GM23338 (cell line): ENCODE results near the gene MIDN. TPM values are rescaled to one million over a fixed set of nuclear protein-coding genes. Genes with fewer than 3 reads are reported as not detected.

Experiments
- ATAC-seq: fragments of 200-7000 bp; cut with Tn5 transposase; 3 replicates; pipeline ENCODE4 v1.9.1; 2020
- DNase-seq: peaks from one replicate; pipeline ENCODE4 v3.0.0-alpha.2; 2015; ENCODE audit warnings: low spot score
- H2AFZ ChIP-seq: fragments of 200-600 bp; sonication (generic); 2 replicates; pipeline ENCODE4 v1.8.0; 2016; ENCODE audit warnings: antibody characterized with exemption, mild to moderate bottlenecking, moderate library complexity
- H3F3A ChIP-seq: fragments of 200-600 bp; sonication (generic); replicated peaks from 2 replicates; pipeline ENCODE4 v1.8.0; 2017; ENCODE audit warnings: antibody characterized with exemption, mixed run types, low read depth
- H3K27ac ChIP-seq: fragments of 200-600 bp; sonication (generic); 2 replicates; pipeline ENCODE4 v1.6.1; 2016; ENCODE audit warnings: low read depth
- H3K27me3 ChIP-seq: fragments of 200-600 bp; sonication (generic); 2 replicates; pipeline ENCODE4 v1.8.0; 2016; ENCODE audit warnings: mild to moderate bottlenecking, mixed run types, moderate library complexity; ENCODE audit not compliant: insufficient read depth
- H3K36me3 ChIP-seq: fragments of 200-600 bp; sonication (generic); 2 replicates; pipeline ENCODE4 v1.8.0; 2016; ENCODE audit warnings: mild to moderate bottlenecking; ENCODE audit not compliant: insufficient read depth
- H3K4me1 ChIP-seq: fragments of 200-600 bp; sonication (generic); 2 replicates; pipeline ENCODE4 v1.8.0; 2016; ENCODE audit warnings: mild to moderate bottlenecking, moderate library complexity; ENCODE audit not compliant: insufficient read depth
- H3K4me2 ChIP-seq: fragments of 200-600 bp; sonication (generic); 2 replicates; pipeline ENCODE4 v1.7.1; 2017; ENCODE audit warnings: mixed run types
- H3K4me3 ChIP-seq: fragments of 200-600 bp; sonication (generic); 2 replicates; pipeline ENCODE4 v1.6.1; 2016; ENCODE audit warnings: mixed run types
- H3K79me2 ChIP-seq: fragments of 200-600 bp; sonication (generic); replicated peaks from 2 replicates; pipeline ENCODE4 v1.8.0; 2017; ENCODE audit warnings: mild to moderate bottlenecking; ENCODE audit not compliant: insufficient read depth
- H3K9me2 ChIP-seq: fragments of 200-600 bp; sonication (generic); 2 replicates; pipeline ENCODE4 v1.8.0; 2017; ENCODE audit not compliant: insufficient read depth
- H4K20me1 ChIP-seq: fragments of 200-600 bp; sonication (generic); replicated peaks from 2 replicates; pipeline ENCODE4 v1.8.0; 2017; ENCODE audit warnings: mild to moderate bottlenecking; ENCODE audit not compliant: insufficient read depth
- H3K27ac Mint-ChIP-seq: 2 replicates; pipeline ENCODE4 v1.8.0; 2020; ENCODE audit warnings: inconsistent platforms, mild to moderate bottlenecking, moderate library complexity, mixed read lengths
- H3K27me3 Mint-ChIP-seq: 3 replicates; pipeline ENCODE4 v1.8.0; 2022; ENCODE audit warnings: low read depth, mild to moderate bottlenecking, moderate library complexity, mixed read lengths, inconsistent platforms; ENCODE audit not compliant: insufficient read depth, poor library complexity
- H3K36me3 Mint-ChIP-seq: 3 replicates; pipeline ENCODE4 v1.8.0; 2021; ENCODE audit warnings: low read depth, mild to moderate bottlenecking, inconsistent platforms, moderate library complexity, mixed read lengths
- H3K4me1 Mint-ChIP-seq: 3 replicates; pipeline ENCODE4 v1.8.0; 2020; ENCODE audit warnings: mild to moderate bottlenecking, inconsistent platforms, mixed read lengths
- H3K4me3 Mint-ChIP-seq: 3 replicates; pipeline ENCODE4 v1.8.0; 2021; ENCODE audit warnings: moderate library complexity, mild to moderate bottlenecking, inconsistent platforms, mixed read lengths
- H3K9me3 Mint-ChIP-seq: 3 replicates; pipeline ENCODE4 v1.8.0; 2020; ENCODE audit warnings: moderate library complexity, mild to moderate bottlenecking, inconsistent platforms, mixed read lengths
- CREB1 ChIP-seq: fragments of 250-450 bp; sonication (Bioruptor Pico); IDR thresholded peaks from 2 replicates; pipeline ENCODE4 v1.5.0; 2020; ENCODE audit warnings: low read depth, mild to moderate bottlenecking, moderate library complexity
- CTCF ChIP-seq, 2 experiments: fragments of 200-600 bp in 1 of 2; sonication (generic) in 1 of 2; conservative IDR thresholded peaks; 2 replicates each; pipeline versions ENCODE4 v1.5.1 to v1.6.1; 2016 to 2017; ENCODE audit warnings: antibody characterized with exemption in 2 of 2, low read depth in 2 of 2, mild to moderate bottlenecking in 2 of 2, moderate library complexity in 1 of 2
- EZH2 ChIP-seq: fragments of 200-600 bp; sonication (generic); IDR thresholded peaks from one replicate; pipeline ENCODE4 v1.8.0; 2017; ENCODE audit warnings: antibody characterized with exemption, mild to moderate bottlenecking, low read depth; ENCODE audit not compliant: unreplicated experiment
- EZH2phosphoT487 ChIP-seq: fragments of 200-600 bp; sonication (generic); IDR thresholded peaks from one replicate; pipeline ENCODE4 v1.8.1; 2018; ENCODE audit warnings: antibody characterized with exemption; ENCODE audit not compliant: unreplicated experiment
- JUNB ChIP-seq: IDR thresholded peaks from one replicate; pipeline ENCODE4 v1.6.1; 2016; ENCODE audit warnings: antibody characterized with exemption; ENCODE audit not compliant: unreplicated experiment
- NANOG ChIP-seq: IDR thresholded peaks from 2 replicates; pipeline ENCODE4 v1.6.1; 2016; ENCODE audit warnings: antibody characterized with exemption, borderline replicate concordance
- POLR2AphosphoS5 ChIP-seq: IDR thresholded peaks from 2 replicates; pipeline ENCODE4 v1.6.1; 2016; ENCODE audit warnings: antibody characterized with exemption, low read depth
- STAT1 ChIP-seq: IDR thresholded peaks from one replicate; pipeline ENCODE4 v1.6.1; 2016; ENCODE audit warnings: antibody characterized with exemption; ENCODE audit not compliant: unreplicated experiment
- ZNF331 ChIP-seq: fragments of 250-450 bp; sonication (Bioruptor Pico); IDR thresholded peaks from 2 replicates; pipeline ENCODE4 v1.5.0; 2020; ENCODE audit warnings: low read depth, mild to moderate bottlenecking, moderate library complexity
- ZNF462 ChIP-seq: fragments of 250-450 bp; sonication (Bioruptor Pico); IDR thresholded peaks from 2 replicates; pipeline ENCODE4 v1.5.0; 2020; ENCODE audit warnings: mild to moderate bottlenecking, moderate library complexity
- polyA plus RNA-seq: library from polyadenylated mRNA; unstranded; fragments of >200 nt; fragmentation: Nextera tagmentation; extraction: Ambion mirVana; gene quantifications from 2 replicates; pipeline ENCODE4 v1.2.1, GENCODE V29; 2016
- total RNA-seq: library from RNA; depleted of rRNA; stranded (reverse); fragments of >200 nt; shearing (Covaris generic); gene quantifications from 2 replicates; pipeline ENCODE4 v1.2.3, GENCODE V29; 2014
- TF ChIP-seq, protein P1 (sequence below): IDR thresholded peaks from 2 replicates; pipeline ENCODE4 v1.6.1; 2016; ENCODE audit warnings: antibody characterized with exemption
- TF ChIP-seq, protein P2 (sequence below): IDR thresholded peaks from one replicate; pipeline ENCODE4 v1.6.1; 2018; ENCODE audit warnings: antibody characterized with exemption; ENCODE audit not compliant: unreplicated experiment

The MIDN gene
- total and polyA plus RNA-seq, 2 experiments from 2014 or later: 28.6 to 113 TPM

DNA sequence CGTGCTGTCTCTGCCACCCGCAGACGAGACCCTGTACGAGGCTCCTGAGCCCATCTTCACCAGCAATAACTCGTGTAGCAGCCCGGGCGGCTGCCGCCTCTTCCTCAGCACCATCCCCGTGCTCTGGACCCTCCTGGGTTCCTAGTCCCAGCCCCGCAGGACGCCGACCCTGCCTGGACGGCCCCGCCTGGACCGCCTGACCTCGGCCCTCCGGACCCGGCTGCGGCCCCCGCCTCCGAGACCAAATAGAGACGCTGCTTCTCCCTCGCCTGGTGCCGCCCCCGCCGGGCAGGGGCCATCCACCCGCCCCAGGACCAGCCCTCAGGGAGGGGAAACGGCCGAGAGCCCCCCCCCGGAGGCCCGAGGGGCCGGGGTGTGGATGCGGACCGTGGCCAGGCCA lies 51.4 kb downstream of the MIDN start (continued):
- TF ChIP-seq ZNF331 (CRISPR knock-in tag) (no peak), STAT1 (no peak), POLR2AphosphoS5 (no peak), NANOG (no peak)

DNA sequence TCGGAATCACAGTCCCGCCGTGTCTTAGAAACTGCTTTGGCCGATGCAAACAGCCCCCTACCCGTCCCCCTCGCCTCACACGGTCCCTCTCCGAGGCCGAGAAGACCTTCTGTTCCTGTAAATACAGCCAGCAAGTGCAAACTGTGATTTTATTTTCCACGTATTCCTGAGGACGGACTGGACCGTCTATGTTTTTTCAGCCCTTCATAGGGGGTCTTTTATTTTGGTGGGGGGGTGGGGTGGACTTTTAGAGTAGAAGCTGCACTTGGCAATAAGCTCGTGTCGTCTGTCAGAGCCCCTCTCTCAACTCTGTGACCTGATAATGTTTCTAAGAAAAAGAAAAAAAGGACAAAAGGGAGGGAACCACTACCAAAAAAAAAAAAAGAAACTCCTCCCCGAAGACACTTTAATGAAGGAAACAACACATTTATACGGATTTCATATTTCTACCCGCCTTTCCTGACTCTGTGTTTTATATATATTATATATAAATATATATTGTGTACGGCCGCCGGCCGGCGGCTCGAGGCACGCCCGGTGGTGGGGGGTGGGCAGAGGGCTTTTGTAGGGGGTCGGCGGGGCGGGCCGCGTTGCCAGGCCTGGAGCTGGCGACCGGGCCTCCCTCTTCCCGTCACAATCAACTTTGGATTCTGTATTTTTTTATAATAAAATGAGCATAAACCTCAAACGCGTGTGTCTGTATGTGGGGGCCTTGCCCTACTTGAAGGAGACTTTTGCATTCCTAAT lies 52.5 kb downstream of the MIDN start:
- Histone ChIP-seq H3K4me1 (no peaks in the 10 kb centered on the region), H3K36me3 (no peaks in the 10 kb centered on the region), H3F3A (peaks cover 8% of the 10 kb centered on the region; the same call in 1 of the 2 replicates), H3K4me2 (no peak overlapping the region), H3K79me2 (no peaks in the 10 kb centered on the region), H3K27me3 (no peaks in the 10 kb centered on the region), H4K20me1 (no peaks in the 10 kb centered on the region), H2AFZ (no peak overlapping the region), H3K4me3 (no peak overlapping the region), H3K9me2 (no peaks in the 10 kb centered on the region), H3K27ac (no peak overlapping the region)
- Mint-ChIP-seq H3K4me3 (no peak overlapping the region), H3K4me1 (no peaks in the 10 kb centered on the region; the same call in 2 of the 3 replicates), H3K27ac (no peak overlapping the region), H3K36me3 (no peaks in the 10 kb centered on the region), H3K27me3 (peaks cover 3% of the 10 kb centered on the region), H3K9me3 (no peaks in the 10 kb centered on the region)
- ATAC-seq: no peak
- DNase-seq: no peak
- TF ChIP-seq CTCF (conservative IDR thresholded peaks at IDR 0.05; ENCODE audit: low read depth in 2 of 2) (no peak), EZH2 (no peak), CREB1 (CRISPR knock-in tag) (no peak), JUNB (no peak), STAT1 (no peak), ZNF462 (CRISPR knock-in tag) (no peak), POLR2AphosphoS5 (no peak), NANOG (no peak), EZH2phosphoT487 (no peak), ZNF331 (CRISPR knock-in tag) (no peak)
- TF ChIP-seq, protein P1, sequence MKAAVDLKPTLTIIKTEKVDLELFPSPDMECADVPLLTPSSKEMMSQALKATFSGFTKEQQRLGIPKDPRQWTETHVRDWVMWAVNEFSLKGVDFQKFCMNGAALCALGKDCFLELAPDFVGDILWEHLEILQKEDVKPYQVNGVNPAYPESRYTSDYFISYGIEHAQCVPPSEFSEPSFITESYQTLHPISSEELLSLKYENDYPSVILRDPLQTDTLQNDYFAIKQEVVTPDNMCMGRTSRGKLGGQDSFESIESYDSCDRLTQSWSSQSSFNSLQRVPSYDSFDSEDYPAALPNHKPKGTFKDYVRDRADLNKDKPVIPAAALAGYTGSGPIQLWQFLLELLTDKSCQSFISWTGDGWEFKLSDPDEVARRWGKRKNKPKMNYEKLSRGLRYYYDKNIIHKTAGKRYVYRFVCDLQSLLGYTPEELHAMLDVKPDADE: no peak
- TF ChIP-seq, protein P2, sequence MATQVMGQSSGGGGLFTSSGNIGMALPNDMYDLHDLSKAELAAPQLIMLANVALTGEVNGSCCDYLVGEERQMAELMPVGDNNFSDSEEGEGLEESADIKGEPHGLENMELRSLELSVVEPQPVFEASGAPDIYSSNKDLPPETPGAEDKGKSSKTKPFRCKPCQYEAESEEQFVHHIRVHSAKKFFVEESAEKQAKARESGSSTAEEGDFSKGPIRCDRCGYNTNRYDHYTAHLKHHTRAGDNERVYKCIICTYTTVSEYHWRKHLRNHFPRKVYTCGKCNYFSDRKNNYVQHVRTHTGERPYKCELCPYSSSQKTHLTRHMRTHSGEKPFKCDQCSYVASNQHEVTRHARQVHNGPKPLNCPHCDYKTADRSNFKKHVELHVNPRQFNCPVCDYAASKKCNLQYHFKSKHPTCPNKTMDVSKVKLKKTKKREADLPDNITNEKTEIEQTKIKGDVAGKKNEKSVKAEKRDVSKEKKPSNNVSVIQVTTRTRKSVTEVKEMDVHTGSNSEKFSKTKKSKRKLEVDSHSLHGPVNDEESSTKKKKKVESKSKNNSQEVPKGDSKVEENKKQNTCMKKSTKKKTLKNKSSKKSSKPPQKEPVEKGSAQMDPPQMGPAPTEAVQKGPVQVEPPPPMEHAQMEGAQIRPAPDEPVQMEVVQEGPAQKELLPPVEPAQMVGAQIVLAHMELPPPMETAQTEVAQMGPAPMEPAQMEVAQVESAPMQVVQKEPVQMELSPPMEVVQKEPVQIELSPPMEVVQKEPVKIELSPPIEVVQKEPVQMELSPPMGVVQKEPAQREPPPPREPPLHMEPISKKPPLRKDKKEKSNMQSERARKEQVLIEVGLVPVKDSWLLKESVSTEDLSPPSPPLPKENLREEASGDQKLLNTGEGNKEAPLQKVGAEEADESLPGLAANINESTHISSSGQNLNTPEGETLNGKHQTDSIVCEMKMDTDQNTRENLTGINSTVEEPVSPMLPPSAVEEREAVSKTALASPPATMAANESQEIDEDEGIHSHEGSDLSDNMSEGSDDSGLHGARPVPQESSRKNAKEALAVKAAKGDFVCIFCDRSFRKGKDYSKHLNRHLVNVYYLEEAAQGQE: no peak
